GM21423 (cell line): Measurements from ENCODE around the gene NAALADL2.
"Not testable (repeated sequence)": the region's sequence is repeated elsewhere in the genome, so short reads cannot be mapped to it uniquely, and the experiment has no call there.

ENCODE experiments used
- ATAC-seq: cut with Tn5 transposase; IDR thresholded peaks from one replicate; pipeline ENCODE4 v1.9.1; 2021; ENCODE audit warnings: mild to moderate bottlenecking, moderate library complexity; ENCODE audit not compliant: unreplicated experiment

The NAALADL2 gene

GRCh38 chr3:175066617-175067415 lies 207.7 kb downstream of the NAALADL2 start:
- no peak for ATAC-seq

GRCh38 chr3:175068587-175068986 lies 209.5 kb downstream of the NAALADL2 start:
- no peak for ATAC-seq

- ATAC-seq: no peak
Measured at GRCh38 chr3:175070946-175071345, 211.8 kb downstream of the NAALADL2 start.

- no peak for ATAC-seq
Measured at GRCh38 chr3:175073219-175073905, 214.2 kb downstream of the NAALADL2 start.

GRCh38 chr3:175075269-175075668 lies 216.1 kb downstream of the NAALADL2 start:
- ATAC-seq: no peak

GRCh38 chr3:175077216-175077615 lies 218.1 kb downstream of the NAALADL2 start:
- no peak for ATAC-seq

GRCh38 chr3:175082631-175083030 lies 223.5 kb downstream of the NAALADL2 start:
- no peak for ATAC-seq

- not testable (repeated sequence) for ATAC-seq
Measured at GRCh38 chr3:175087128-175087527, 228.0 kb downstream of the NAALADL2 start.

- ATAC-seq: no peak
Measured at GRCh38 chr3:175088766-175089380, 229.7 kb downstream of the NAALADL2 start.

- ATAC-seq: no peak
Measured at GRCh38 chr3:175091426-175092114, 232.4 kb downstream of the NAALADL2 start.

- ATAC-seq: no peak
Measured at GRCh38 chr3:175093748-175094147, 234.6 kb downstream of the NAALADL2 start.

GRCh38 chr3:175094344-175094743 lies 235.2 kb downstream of the NAALADL2 start:
- no peak for ATAC-seq

- ATAC-seq: no peak
Measured at GRCh38 chr3:175098644-175099043, 239.5 kb downstream of the NAALADL2 start.

- ATAC-seq: no peak
Measured at GRCh38 chr3:175102161-175102560, 243.0 kb downstream of the NAALADL2 start.

GRCh38 chr3:175103298-175103697 lies 244.2 kb downstream of the NAALADL2 start:
- ATAC-seq: no peak

- no peak for ATAC-seq
Measured at GRCh38 chr3:175105066-175105465, 245.9 kb downstream of the NAALADL2 start.

GRCh38 chr3:175107231-175107630 lies 248.1 kb downstream of the NAALADL2 start:
- no peak for ATAC-seq

GRCh38 chr3:175107995-175108394 lies 248.9 kb downstream of the NAALADL2 start:
- no peak for ATAC-seq

GRCh38 chr3:175108613-175109151 lies 249.5 kb downstream of the NAALADL2 start:
- no peak for ATAC-seq

- ATAC-seq: no peak
Measured at GRCh38 chr3:175111036-175111435, 251.9 kb downstream of the NAALADL2 start.

- ATAC-seq: no peak
Measured at GRCh38 chr3:175118382-175118941, 259.3 kb downstream of the NAALADL2 start.
